ENCODE data around the gene CCHCR1. TPM values are rescaled to one million over a fixed set of nuclear protein-coding genes. Genes with fewer than 3 reads are reported as not detected.

CCHCR1 gene
- total RNA-seq, 2 experiments from 2014 or later, result 17.5 to 18.2 TPM

GRCh38 chr6:31158863-31159855 lies 1.6 kb upstream of the CCHCR1 start:
- peak in 4 of 14 experiments; percentile 26 to 53 (median 38) for DNase-seq
- Histone ChIP-seq H3K27me3 (ENCODE audit: control insufficient read depth in 1 of 2, insufficient read depth in 2 of 2, low read length in 2 of 2) (no peaks in the 10 kb centered on the region), H3K27ac (ENCODE audit: low read depth in 1 of 2, low read length in 2 of 2) (peak overlapping the region; percentile 15 to 25), H3K9me3 (ENCODE audit: control insufficient read depth in 1 of 2, insufficient read depth in 1 of 2, low read length in 2 of 2) (no peaks in the 10 kb centered on the region), H3K4me3 (ENCODE audit: low read length) (peak overlapping the region; percentile 96), H3K4me1 (ENCODE audit: insufficient read depth, low read length) (peaks cover 26% of the 10 kb centered on the region), H3K36me3 (ENCODE audit: insufficient read depth, low read length) (peaks cover 7% of the 10 kb centered on the region)
- no peak for TF ChIP-seq CTCF (IDR thresholded peaks at IDR 0.05)
- Mint-ChIP-seq H3K27me3 (no peaks in the 10 kb centered on the region), H3K4me1 (ENCODE audit: low read depth) (peaks cover 33% of the 10 kb centered on the region), H3K4me3 (peak overlapping the region; percentile 97), H3K9me3 (no peaks in the 10 kb centered on the region), H3K27ac (peak overlapping the region; percentile 77), H3K36me3 (ENCODE audit: low read depth) (peaks cover 17% of the 10 kb centered on the region)
- intact Hi-C loops (cut with DNase I, micrococcal nuclease), result loop anchor here (5.0 to 10.0 kb wide), 2 partner anchors 38 to 816 kb away; partner anchors contain the start of gene DXO (in 1 of the 2)
- ATAC-seq (ENCODE audit: poor library complexity), result no peak
- POLR2A ChIA-PET, result interaction anchor here (0.6 to 2.2 kb wide), 14 partner anchors 16 to 588 kb away, joined by 3 to 16 read pairs (median 3); partner anchors contain the start of genes ABCF1 and HLA-C
- CTCF ChIA-PET, result interaction anchor here (0.6 to 1.3 kb wide), 5 partner anchors 18 to 615 kb away, joined by 3 to 4 read pairs (median 4); no protein-coding TSS in a partner anchor

DNA sequence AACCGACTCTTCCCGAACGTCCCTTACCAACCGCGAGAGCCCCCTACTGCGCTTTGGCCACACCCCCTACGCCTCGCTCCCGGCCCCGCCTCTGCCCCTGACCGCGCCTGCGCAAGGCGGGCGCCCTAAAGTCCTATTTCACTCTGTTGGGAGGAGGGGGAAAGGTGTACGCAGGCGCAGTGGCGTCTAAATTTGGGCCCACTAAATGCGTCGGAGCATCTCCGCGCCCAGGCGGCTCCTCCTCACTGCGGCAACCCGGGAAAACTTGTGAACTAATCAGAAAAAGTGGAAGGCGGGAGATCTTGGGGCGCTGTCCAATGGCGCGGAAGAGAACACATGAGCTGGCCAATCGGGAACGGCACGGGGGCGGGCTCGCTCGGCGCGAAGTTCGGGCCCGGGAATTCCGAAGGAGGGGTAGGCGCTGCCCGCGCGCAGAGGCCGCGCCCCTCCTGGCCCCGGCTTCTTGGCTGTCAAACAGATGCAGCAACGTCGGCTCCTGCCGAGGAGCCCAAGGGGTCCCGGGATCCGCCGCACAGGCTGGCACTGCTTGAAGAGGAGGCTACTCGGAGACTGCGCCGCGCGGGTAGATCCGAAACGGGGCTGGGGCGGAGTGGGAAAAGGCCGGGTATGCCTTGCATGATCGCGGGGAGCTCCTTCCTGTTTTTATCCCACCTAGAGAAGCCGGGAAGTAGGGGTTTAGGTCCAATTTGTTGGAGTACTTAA lies 699 bp upstream of the CCHCR1 start, which contains the start of gene TCF19:
Gene TCF19, plus strand, starts transcription at position 450 of the 723 bp plus-strand sequence. CDS start 881 bp downstream, outside the sequence.
- CTCF ChIA-PET, result interaction anchor here (1.1 to 1.3 kb wide), 3 partner anchors 17 to 614 kb away, joined by 3 to 4 read pairs (median 4); no protein-coding TSS in a partner anchor
- peak; percentile 98 to 100 (median 99) for DNase-seq
- Histone ChIP-seq H3K4me1 (ENCODE audit: insufficient read depth, low read length) (peaks cover 26% of the 10 kb centered on the region), H3K9me3 (ENCODE audit: control insufficient read depth in 1 of 2, insufficient read depth in 1 of 2, low read length in 2 of 2) (no peaks in the 10 kb centered on the region), H3K36me3 (ENCODE audit: insufficient read depth, low read length) (peaks cover 7% of the 10 kb centered on the region), H3K27ac (ENCODE audit: low read depth in 1 of 2, low read length in 2 of 2) (peak within 1 kb of the TSS; percentile 38 to 40), H3K4me3 (ENCODE audit: low read length) (peak within 1 kb of the TSS; percentile 96), H3K27me3 (ENCODE audit: control insufficient read depth in 1 of 2, insufficient read depth in 2 of 2, low read length in 2 of 2) (no peaks in the 10 kb centered on the region)
- ATAC-seq (ENCODE audit: poor library complexity), result peak; percentile 90
- POLR2A ChIA-PET, result interaction anchor here (0.6 to 2.2 kb wide), 13 partner anchors 12 to 587 kb away, joined by 3 to 16 read pairs (median 3); partner anchors contain the start of genes ABCF1 and HLA-C
- intact Hi-C loops (cut with DNase I, micrococcal nuclease), result loop anchor here (5.0 to 10.0 kb wide), 2 partner anchors 39 to 816 kb away; partner anchors contain the start of gene DXO (in 1 of the 2)
- no peak for TF ChIP-seq CTCF (IDR thresholded peaks at IDR 0.05)
- Mint-ChIP-seq H3K27me3 (no peaks in the 10 kb centered on the region), H3K27ac (peak within 1 kb of the TSS; percentile 77), H3K9me3 (no peaks in the 10 kb centered on the region), H3K4me1 (ENCODE audit: low read depth) (peaks cover 33% of the 10 kb centered on the region), H3K4me3 (peak within 1 kb of the TSS; percentile 97), H3K36me3 (ENCODE audit: low read depth) (peaks cover 17% of the 10 kb centered on the region)

DNA sequence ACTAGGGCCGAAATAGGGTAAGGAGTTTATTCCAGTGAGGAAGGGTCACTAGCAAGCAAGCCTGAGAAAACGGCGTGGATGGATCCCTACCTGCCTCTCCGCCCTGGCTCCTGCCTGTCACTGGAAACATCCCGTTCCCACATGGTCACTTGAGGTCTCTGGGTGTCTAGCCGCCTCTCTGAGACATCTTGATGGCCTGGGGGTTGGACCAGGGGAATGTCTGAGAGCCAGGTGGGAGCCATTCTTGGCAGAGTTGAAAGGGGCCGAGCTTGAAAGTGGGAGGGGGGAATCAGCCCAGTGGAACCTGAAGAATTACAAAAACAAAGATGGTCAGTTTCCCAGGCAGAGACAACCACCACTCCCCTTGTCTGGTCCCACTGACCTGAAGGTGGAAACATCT lies 961 bp downstream of the CCHCR1 start:
- intact Hi-C loops (cut with DNase I, micrococcal nuclease), result loop anchor here (5.0 to 10.0 kb wide), 2 partner anchors 41 to 818 kb away; partner anchors contain the start of gene DXO (in 1 of the 2)
- Mint-ChIP-seq H3K4me1 (ENCODE audit: low read depth) (peaks cover 33% of the 10 kb centered on the region), H3K27me3 (no peaks in the 10 kb centered on the region), H3K4me3 (peak overlapping the region; percentile 97), H3K27ac (no peak overlapping the region), H3K36me3 (ENCODE audit: low read depth) (peaks cover 21% of the 10 kb centered on the region), H3K9me3 (no peaks in the 10 kb centered on the region)
- H3K4me3 ChIP-seq (ENCODE audit: low read length), result no peak overlapping the region
- H3K27ac ChIP-seq (ENCODE audit: low read depth in 1 of 2, low read length in 2 of 2), result no peak overlapping the region
- TF ChIP-seq CTCF (IDR thresholded peaks at IDR 0.05), result no peak
- POLR2A ChIA-PET, result interaction anchor here (1.3 to 1.4 kb wide), 2 partner anchors 41 to 197 kb away, joined by 3 read pairs; no protein-coding TSS in a partner anchor
- H3K9me3 ChIP-seq (ENCODE audit: control insufficient read depth in 1 of 2, insufficient read depth in 1 of 2, low read length in 2 of 2), result no peaks in the 10 kb centered on the region
- peaks cover 26% of the 10 kb centered on the region for H3K4me1 ChIP-seq (ENCODE audit: insufficient read depth, low read length)
- no peak for ATAC-seq (ENCODE audit: poor library complexity)
- H3K27me3 ChIP-seq (ENCODE audit: control insufficient read depth in 1 of 2, insufficient read depth in 2 of 2, low read length in 2 of 2), result no peaks in the 10 kb centered on the region
- peaks cover 4% of the 10 kb centered on the region for H3K36me3 ChIP-seq (ENCODE audit: insufficient read depth, low read length)
- CTCF ChIA-PET, result no interaction called here
- DNase-seq, result no peak
